Peyer's patch (tissue), 4 donors: ENCODE measurements around the gene MOSPD3. TPM values are rescaled to one million over a fixed set of nuclear protein-coding genes. Genes with fewer than 3 reads are reported as not detected.

Experiments used
- DNase-seq, 3 donors: peaks; one replicate each; pipeline ENCODE4 v3.0.0-alpha.2; 2017 to 2019
- H3K27ac ChIP-seq, 4 donors: fragments of 200-600 bp; sonication (generic); one replicate each; pipeline ENCODE4 v1.5.1; 2016 to 2019
- H3K27me3 ChIP-seq, 2 donors: fragments of 200-600 bp; sonication (generic); one replicate each; pipeline ENCODE4 v1.5.1; 2019
- H3K36me3 ChIP-seq, 3 donors: fragments of 200-600 bp; sonication (generic); one replicate each; pipeline ENCODE4 v1.5.1; 2016 to 2019
- H3K4me1 ChIP-seq, 4 donors: fragments of 200-600 bp; sonication (generic); one replicate each; pipeline ENCODE4 v1.5.1; 2016 to 2019
- H3K4me3 ChIP-seq, 4 donors: fragments of 200-600 bp; sonication (generic); 1 replicate in 3 of 4; 2 replicates in 1 of 4; pipeline ENCODE4 v1.5.1; 2016 to 2019; ENCODE audit warnings: mild to moderate bottlenecking in 1 of 4
- H3K9me3 ChIP-seq, 4 donors: fragments of 200-600 bp; sonication (generic); one replicate each; pipeline ENCODE4 v1.5.1; 2016 to 2019; ENCODE audit warnings: mild to moderate bottlenecking in 1 of 4
- CTCF ChIP-seq, 6 experiments: fragments of 450-650 bp in 4 of 6; fragments of 200-600 bp in 2 of 6; sonication (generic) in 1 of 6; IDR thresholded peaks; one replicate each; pipeline ENCODE4 v1.5.1; 2017 to 2019; ENCODE audit warnings: antibody characterized with exemption in 6 of 6, mild to moderate bottlenecking in 3 of 6, moderate library complexity in 1 of 6
- POLR2A ChIP-seq, 2 donors: fragments of 450-650 bp; IDR thresholded peaks; one replicate each; pipeline ENCODE4 v1.5.1; 2017; ENCODE audit warnings: antibody characterized with exemption in 2 of 2, mild to moderate bottlenecking in 2 of 2, moderate library complexity in 2 of 2
- total RNA-seq, 4 donors: library from RNA; depleted of rRNA; stranded (reverse); fragments of >200 nt; gene quantifications; one replicate each; pipeline ENCODE4 v1.1.0, GENCODE V29; 2016

MOSPD3 gene
- total RNA-seq, 4 donors from 2014 or later, result 5.0 to 14.2 (median 7.3) TPM

DNA sequence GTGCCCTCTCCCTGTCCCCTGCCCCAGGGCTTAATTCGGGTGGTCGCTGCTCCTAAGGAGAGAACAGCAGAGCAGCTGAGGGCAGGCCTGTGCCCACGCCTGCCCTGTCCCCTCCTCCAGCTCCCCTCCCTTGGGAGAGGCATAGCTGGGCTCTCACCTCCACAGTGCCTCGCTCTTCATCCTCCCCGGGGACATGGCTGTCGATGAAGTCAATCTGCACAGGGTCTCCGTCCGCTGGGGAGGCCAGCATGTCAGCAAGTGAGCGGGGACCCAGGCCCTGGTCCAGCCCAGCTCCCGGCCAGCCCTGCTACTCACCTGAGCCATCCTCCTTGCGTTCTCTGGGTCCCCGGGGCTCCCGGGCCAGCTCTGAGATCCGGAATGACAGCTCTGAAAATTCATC lies 34.8 kb upstream of the MOSPD3 start:
- H3K4me3 ChIP-seq, result no peak overlapping the region
- H3K36me3 ChIP-seq, result peaks cover 0 to 84% (median 4%) of the 10 kb centered on the region in 3 donors
- H3K27me3 ChIP-seq, result no peaks in the 10 kb centered on the region
- no peak for DNase-seq
- peaks cover under 1 to 5% (median 2%) of the 10 kb centered on the region in 4 donors for H3K4me1 ChIP-seq
- no peak overlapping the region for H3K27ac ChIP-seq
- no peak for TF ChIP-seq POLR2A (IDR thresholded peaks at IDR 0.05)
- no peak for TF ChIP-seq CTCF (IDR thresholded peaks at IDR 0.05)
- no peaks in the 10 kb centered on the region for H3K9me3 ChIP-seq

GRCh38 chr7:100578246-100579183 lies 33.8 kb upstream of the MOSPD3 start:
- no peak overlapping the region for H3K27ac ChIP-seq
- H3K27me3 ChIP-seq, result no peaks in the 10 kb centered on the region
- peaks cover 8 to 13% (median 11%) of the 10 kb centered on the region in 4 donors for H3K4me1 ChIP-seq
- peaks cover 0 to 87% (median 4%) of the 10 kb centered on the region in 3 donors for H3K36me3 ChIP-seq
- H3K9me3 ChIP-seq, result no peaks in the 10 kb centered on the region
- TF ChIP-seq POLR2A (IDR thresholded peaks at IDR 0.05) (no peak), CTCF (IDR thresholded peaks at IDR 0.05) (no peak)
- DNase-seq, result no peak
- H3K4me3 ChIP-seq, result no peak overlapping the region

DNA sequence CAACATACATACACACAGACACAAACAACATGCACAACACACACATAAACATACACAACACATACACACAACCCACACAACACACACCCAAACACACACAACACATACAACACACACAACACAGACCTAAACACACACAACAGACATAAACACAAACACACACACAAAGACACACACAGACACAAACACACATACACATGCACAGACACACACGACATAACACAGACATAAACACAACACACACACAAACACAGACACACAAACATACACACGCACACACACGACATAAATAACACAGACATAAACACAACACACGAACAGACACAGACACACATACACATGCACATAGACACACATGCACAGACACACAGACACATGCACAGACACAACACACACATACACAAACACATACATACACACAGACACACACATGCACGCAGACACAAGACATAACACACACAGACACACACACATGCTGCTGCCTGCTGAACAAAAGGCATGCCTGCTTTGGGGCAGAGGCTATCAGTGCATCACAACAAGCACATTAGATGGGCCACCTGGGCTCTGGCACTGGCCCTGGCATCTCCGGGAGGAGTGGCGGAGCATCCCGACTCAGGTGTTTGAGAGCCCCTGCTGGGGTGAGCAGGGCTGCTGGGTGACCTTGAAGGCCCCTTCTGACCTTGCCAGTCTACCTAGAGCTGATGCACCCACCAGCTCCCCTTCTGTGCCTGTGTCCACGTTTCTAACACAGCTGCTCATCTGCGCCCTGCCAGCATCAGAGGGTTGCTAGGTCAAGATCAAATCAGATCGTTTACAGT lies 31.7 kb upstream of the MOSPD3 start:
- no peaks in the 10 kb centered on the region for H3K27me3 ChIP-seq
- no peak overlapping the region for H3K27ac ChIP-seq
- no peaks in the 10 kb centered on the region for H3K9me3 ChIP-seq
- peaks cover 8 to 28% (median 13%) of the 10 kb centered on the region in 4 donors for H3K4me1 ChIP-seq
- TF ChIP-seq POLR2A (IDR thresholded peaks at IDR 0.05) (no peak), CTCF (IDR thresholded peaks at IDR 0.05) (no peak)
- DNase-seq, result no peak
- no peak overlapping the region for H3K4me3 ChIP-seq
- peaks cover 0 to 67% (median 4%) of the 10 kb centered on the region in 3 donors for H3K36me3 ChIP-seq

- TF ChIP-seq CTCF (IDR thresholded peaks at IDR 0.05), result no peak
- no peak for TF ChIP-seq POLR2A (IDR thresholded peaks at IDR 0.05)
- DNase-seq, result no peak
- Histone ChIP-seq H3K36me3 (peaks cover 0 to 52% (median 4%) of the 10 kb centered on the region in 3 donors), H3K27ac (peak overlapping the region in 3 of 4 donors; percentile 98 to 100 (median 100)), H3K4me1 (peaks cover 8 to 30% (median 13%) of the 10 kb centered on the region in 4 donors), H3K4me3 (no peak overlapping the region), H3K9me3 (no peaks in the 10 kb centered on the region), H3K27me3 (no peaks in the 10 kb centered on the region)
These were observed 30.2 kb upstream of the MOSPD3 start for GRCh38 chr7:100582041-100582579.

DNA sequence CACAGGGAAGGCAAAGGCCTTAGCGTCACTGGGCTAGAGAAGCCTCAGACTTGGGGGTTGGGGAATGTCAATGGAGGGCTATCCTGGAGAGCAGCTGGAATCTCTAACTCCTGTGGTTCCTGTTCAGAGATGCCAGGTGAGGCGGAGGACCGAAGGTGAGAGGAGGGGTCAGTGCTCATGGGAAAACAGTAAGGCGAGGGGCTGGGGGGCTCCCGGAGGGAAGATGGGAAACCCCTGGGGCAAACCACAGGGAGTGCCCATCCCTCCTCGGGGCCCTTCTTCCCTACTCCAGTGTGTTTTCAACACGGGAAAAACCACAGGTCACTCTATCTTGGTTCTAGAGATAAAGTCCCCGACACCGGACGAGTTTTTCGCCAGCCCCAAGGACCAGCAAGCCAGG lies 29.7 kb upstream of the MOSPD3 start:
- Histone ChIP-seq H3K36me3 (peaks cover 0 to 47% (median under 1%) of the 10 kb centered on the region in 3 donors), H3K9me3 (no peaks in the 10 kb centered on the region), H3K4me3 (peak overlapping the region in 2 of 4 donors; percentile 92), H3K27ac (peak overlapping the region; percentile 98 to 100 (median 99)), H3K27me3 (no peaks in the 10 kb centered on the region), H3K4me1 (peaks cover 8 to 32% (median 13%) of the 10 kb centered on the region in 4 donors)
- DNase-seq, result no peak
- TF ChIP-seq POLR2A (IDR thresholded peaks at IDR 0.05) (no peak), CTCF (IDR thresholded peaks at IDR 0.05) (no peak)
